ENCODE data around the gene STEAP3. TPM values are rescaled to one million over a fixed set of nuclear protein-coding genes. Genes with fewer than 3 reads are reported as not detected.

The STEAP3 gene, protein sequence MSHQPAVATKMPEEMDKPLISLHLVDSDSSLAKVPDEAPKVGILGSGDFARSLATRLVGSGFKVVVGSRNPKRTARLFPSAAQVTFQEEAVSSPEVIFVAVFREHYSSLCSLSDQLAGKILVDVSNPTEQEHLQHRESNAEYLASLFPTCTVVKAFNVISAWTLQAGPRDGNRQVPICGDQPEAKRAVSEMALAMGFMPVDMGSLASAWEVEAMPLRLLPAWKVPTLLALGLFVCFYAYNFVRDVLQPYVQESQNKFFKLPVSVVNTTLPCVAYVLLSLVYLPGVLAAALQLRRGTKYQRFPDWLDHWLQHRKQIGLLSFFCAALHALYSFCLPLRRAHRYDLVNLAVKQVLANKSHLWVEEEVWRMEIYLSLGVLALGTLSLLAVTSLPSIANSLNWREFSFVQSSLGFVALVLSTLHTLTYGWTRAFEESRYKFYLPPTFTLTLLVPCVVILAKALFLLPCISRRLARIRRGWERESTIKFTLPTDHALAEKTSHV
- 1 to 10 TPM; 1.4 to 1.9 (median 1.7) TPM for polyA plus RNA-seq (ENCODE audit: insufficient read length in 4 of 4)

DNA sequence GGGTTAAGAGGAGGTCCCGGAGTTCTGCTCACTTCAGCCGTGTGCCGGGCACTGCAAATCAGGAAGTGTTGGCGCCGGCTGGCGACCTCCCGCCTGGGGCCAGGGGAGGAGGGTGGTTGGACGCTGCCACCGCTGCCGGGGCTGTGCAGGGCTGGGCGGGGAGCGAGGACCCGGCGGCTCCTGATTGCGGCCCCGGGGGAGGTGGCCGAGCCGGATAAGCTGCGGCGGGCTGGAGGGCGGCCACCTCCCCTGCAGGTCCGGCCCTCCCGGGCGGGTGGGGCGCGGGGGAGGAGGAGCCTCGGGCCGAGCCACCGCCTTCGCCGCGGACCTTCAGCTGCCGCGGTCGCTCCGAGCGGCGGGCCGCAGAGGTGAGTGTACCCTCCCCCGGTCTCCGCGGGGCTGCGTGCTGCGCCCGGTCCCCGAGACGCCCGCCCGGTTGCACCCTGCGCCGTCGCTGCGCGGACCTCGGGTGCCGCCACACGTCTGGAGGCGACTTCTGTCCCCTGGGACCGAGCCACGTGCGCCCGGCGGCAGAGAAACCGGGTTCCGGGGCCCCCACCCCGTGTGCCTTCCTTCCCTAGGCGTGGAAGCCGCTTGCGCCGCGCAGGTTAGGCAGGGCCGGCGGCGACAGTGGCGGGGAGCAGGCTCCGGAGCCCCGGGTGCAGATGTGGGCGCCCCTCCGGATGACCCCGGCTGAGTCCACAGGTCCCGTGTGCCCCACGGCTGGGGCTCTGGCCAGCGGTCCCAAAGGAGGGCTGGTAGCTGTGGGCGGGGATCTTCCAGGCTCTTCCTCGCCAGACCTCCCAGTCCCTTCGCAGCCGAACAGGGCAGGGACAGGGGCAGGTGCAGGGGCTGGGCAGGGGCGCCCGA lies at the start of gene STEAP3:
Gene STEAP3, plus strand, starts transcription at position 314 of the 870 bp plus-strand sequence. CDS start 7,179 bp downstream, outside the sequence.
- peak in 3 of 4 donors; percentile 25 to 38 (median 27) for DNase-seq (ENCODE audit: low read depth in 4 of 4, low spot score in 3 of 4)

DNA sequence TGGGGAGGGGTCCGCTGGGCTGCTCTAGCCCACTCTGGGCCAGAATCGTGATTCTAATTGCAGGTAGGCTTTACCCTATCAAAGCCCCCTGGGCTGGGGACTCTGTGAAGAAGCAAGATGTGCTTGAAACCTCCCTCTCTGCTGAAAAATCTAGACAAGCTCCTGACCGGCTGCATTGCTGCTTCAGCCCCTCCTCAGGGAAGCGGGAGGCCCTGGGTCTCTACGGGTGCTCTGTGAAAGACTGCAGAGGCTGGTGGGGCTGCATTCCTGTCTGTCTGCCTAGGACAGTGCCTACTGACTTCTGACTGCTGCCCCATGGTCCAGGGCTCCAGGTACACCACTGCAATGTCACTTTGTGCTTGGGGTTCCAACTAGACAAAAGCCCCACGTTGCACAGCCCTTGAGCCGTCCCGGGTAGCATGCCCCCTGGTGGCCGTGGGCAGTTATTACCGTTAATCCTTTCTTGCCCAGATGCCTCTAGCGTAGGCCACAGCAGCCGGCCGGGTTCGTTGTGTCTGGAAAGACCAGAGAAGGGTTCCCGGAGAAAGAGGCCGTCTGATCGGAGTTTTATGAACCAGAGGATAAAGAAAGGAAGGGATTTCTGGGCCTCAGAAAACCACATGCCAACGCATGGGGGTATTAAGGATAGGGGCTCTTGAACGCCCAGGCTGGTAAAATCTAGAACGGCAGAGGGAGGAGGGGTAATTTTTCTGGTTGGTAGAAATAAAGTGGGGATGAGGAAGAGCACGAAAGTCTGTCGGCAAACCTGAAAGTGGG lies 49.2 kb upstream of the STEAP3 start:
- no peak for DNase-seq (ENCODE audit: low read depth in 4 of 4, low spot score in 3 of 4)

DNA sequence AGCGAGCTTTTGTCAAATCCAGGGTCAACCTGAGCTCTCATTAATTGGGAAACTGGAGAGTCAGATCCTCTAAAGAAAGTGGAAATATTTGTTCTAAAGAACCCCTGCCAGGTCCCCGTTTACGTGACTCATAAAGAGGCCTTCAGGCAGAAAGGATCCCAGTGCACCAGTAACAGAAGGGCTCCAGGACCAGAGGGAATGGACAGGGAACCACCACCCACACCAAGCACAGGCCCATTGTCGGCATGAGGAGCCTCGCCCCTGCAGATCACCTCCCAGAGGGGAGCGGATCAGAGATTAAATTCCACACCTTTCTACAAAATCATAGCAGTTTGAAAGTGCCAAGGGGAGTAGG lies 48.7 kb upstream of the STEAP3 start:
- no peak for DNase-seq (ENCODE audit: low read depth in 4 of 4, low spot score in 3 of 4)

DNA sequence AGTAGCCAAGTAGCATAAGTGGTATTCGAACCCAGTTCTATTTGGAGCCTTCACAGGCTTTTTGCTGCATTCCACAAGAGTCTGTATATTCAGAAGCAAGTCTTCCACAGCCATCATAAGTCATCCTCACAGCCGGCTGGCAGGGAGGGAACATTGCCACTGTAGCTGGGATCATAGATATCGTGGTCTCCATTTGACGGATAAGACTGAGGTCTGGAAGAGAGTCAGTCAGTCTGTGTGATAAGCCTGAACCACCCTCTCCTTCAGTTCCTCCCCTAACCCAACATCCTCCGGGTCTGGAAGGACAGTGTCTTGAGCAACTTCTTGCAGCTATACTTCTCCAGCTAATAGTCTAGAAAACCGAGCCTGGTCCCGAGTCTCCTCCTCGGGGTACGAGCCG lies 48.1 kb upstream of the STEAP3 start:
- DNase-seq (ENCODE audit: low read depth in 4 of 4, low spot score in 3 of 4): no peak

DNA sequence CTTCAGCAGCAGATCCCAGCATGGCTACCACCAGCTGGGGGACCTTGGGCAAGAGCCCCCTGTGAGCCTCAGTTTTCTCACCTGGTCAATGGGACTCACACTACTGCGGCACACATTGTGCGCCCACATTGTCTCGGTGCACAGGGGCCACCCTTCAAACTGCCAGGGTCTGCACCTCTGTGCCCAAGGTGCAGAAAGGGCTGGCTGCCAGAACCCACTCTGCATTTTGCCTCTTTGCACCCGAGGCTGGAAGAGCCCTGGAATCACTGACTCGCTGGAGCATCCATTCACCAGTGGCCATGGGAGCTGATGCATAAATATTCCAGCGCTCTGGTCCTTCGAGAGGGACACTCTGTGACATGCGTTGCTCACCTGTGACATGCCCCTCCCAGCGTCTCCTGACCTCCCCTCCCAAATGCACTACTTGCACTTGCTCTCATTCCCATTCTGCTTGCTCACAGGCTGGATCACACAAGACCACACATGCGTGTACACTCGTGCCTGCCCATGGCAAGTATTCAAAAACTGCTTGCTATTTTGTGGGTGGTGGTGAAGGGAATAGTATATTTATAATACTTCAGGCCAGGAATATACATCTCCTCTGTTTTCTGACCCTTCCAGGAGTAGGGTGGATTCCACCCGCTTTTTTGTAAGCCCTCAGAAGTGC lies 46.3 kb upstream of the STEAP3 start:
- DNase-seq (ENCODE audit: low read depth in 4 of 4, low spot score in 3 of 4): no peak

DNA sequence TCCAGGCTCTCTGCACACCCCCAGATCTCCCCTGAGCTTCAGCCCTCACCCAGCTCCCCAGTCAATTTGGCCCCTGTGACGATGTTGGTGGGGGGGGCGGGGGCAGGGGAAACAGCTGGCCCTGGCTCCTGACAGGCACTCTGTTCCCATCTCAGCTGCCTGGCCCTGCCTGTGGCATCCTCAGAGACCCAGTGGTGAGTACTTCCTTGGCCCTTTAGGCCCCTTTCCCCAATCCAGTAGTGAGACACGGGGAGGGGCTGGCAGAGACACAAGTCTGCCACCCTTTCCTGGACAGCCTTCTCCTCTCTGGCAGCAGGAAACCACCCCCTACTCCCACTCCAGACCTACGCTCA lies 45.8 kb upstream of the STEAP3 start:
- DNase-seq (ENCODE audit: low read depth in 4 of 4, low spot score in 3 of 4): no peak

DNA sequence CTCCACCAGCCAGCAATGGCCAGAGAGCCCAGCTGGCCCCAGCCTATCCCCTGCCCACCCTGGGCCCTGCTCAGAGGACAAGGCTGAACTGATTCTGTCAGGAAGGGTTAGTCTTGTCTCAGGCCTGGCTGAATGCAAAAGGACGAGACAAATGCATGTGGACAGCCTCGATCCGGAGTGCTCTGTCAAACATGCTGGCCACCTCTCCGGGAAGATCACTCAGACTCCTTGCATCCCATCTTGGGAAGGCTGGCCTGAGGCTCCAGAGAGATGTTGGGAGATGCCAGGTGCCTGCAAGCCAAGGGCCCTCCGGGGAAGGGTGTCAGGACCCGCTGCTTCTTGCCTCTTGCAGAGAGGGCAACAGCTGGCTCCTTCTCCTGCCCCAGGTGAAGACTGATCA lies 44.9 kb upstream of the STEAP3 start:
- no peak for DNase-seq (ENCODE audit: low read depth in 4 of 4, low spot score in 3 of 4)

DNA sequence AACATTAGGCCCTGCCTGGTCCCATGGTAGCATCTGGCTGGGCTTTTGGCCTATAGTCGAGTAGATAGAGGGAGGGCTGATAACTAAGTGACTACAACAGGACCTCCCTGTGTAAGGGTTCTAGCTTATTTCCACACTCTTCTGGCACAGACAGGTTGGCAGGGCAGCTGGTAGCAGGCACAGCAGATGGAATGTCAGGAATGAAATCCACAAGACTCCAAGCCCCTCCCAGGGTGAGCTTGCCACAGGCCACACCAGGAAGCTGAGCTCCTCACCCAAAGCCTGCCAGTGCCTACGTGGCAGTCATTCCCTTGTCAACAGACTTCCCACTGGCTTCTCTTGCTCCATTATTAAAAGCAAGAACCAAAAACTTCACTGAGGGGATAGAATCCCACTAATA lies 44.4 kb upstream of the STEAP3 start:
- no peak for DNase-seq (ENCODE audit: low read depth in 4 of 4, low spot score in 3 of 4)

DNA sequence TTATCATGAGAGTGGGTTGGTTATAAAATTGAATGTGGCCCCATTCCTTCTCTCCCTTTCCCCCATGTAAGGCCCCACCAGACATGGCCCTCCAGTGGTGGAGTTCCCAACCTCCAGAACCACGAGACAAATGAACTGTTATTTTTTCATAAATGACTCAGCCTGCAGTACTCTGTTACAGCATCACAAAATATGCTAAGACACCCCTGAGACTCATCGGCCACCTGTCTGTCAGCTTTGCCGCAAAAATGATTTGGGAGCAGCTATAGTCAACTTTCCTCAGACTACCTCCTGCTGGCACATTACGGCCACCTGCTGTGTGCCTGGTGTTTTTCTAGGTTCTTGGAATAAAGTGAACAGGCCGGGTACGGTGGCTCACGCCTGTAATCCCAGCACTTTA lies 43.6 kb upstream of the STEAP3 start:
- no peak for DNase-seq (ENCODE audit: low read depth in 4 of 4, low spot score in 3 of 4)

DNA sequence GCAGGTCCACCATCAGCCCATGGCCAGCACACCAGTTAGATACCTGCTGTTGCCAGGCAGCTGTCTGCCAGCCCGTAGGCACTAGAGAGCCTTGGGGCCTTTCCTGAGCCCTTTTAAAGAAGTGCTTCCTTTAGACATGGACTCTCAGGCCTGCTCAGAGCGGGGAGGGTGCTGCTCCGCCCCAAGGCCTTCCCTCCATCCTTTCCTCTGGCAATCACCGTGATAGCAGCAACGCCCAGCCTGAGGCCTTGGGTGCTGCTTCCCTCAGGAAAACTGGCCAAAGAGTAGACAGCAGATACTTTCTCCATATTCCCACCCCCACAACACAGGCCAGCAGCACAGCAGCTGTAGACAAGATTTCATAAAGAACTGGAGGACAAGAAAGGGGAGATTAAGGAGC lies 42.7 kb upstream of the STEAP3 start:
- DNase-seq (ENCODE audit: low read depth in 4 of 4, low spot score in 3 of 4): no peak

DNA sequence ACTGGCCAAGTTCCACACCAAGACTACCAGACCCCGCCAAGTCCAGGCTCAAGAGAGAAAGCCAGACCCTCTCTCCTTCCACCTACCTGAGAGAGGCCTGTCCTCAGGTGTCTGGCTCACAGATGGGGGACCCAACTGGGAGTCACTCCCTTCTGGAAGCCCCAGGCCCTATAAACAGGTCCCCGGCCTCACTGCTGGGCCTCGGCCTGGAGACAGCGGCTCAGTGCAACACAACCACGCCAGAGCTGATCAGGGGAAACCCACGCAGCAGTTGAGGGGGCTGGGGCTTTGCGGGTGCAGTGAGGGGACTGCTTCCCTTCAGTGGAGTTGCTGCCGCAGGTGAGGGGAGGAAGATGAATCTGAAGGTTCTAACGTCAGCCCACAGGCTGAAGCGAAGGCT lies 42.2 kb upstream of the STEAP3 start:
- DNase-seq (ENCODE audit: low read depth in 4 of 4, low spot score in 3 of 4): no peak

DNA sequence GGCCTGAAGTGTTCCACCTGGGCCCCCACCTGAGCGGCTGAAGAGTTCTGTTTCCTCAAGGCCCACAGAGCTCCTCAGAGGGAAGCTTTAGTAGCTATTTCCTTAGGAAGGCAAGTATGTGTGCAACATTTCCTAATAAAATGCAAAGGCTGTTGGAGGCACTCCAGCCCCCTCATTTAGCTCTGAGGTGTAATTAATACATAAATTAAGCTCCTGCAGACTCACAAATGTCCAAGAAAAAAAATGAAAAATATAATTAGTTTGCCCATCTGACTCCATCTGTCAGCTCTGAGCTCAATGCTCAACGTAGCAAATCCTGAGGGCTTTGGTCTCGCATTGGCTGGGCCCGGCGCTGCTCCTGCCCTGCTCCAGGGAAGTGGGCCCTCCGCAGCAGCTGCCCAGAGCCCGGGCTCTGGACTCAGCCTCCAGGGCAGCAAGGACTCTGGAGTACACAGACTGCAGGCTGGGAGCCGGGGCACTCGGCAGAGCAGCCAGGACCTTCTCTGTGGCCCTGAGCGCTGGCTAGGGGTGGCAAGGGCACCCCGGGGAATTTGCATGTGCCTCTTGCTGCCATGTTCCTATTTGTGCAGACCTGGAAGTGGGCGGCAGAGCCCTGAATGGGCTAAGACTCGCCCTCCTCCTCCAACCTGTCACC lies 41.7 kb upstream of the STEAP3 start:
- DNase-seq (ENCODE audit: low read depth in 4 of 4, low spot score in 3 of 4): no peak

DNA sequence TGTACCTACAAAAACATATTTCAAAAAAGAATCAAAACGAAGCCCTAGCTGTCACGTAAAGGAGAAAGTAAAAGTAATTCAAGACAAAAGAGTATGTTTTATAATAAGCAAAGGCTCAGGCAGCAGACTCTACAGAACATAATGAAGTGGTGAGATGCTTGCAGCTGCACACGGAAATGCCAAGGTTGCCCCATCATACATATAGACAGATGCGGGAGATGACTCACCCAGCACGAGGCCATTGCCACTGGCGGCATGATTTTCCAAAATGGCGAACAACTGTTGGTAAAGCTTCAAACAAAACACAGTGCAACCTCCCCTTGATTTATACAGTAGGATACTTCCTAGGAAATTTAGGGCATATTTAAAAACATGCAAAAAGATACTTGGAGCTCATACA lies 39.1 kb upstream of the STEAP3 start:
- DNase-seq (ENCODE audit: low read depth in 4 of 4, low spot score in 3 of 4): no peak

DNA sequence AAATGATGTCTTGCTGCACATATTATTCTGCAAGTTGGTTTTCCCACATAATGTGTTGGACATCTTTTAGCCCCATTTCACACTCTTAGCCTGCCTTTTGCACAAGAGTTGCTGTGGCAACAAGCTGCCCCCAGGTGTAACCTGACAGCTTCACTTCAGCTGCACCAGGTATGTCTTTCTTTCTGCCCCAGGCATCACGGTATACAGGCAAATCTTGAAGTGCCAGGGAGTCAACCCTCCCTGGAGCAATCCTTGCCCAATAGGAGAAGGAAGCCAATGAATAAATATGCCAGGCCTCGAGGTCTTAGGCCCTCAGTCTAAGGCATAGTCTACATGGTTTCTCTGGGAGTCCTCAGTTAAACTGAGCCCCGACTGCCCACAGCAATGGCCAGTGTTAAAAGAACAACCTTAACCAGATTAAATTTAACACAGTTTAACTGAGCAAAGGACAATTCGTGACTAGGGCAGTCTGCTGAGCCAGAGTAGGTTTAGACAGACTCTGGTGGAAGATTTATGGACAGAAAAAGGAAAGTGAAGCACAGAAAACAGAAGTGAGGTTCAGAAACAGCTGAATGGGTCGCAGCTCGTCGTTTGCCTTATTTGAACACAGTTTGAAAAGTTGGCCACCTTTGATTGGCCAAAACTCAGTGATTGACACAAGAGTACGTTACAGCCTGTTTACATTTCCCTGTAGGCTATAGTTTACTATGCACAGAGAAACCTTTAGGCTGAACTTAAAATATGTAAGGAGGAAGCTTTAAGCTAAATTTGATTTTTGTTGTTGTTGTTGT lies 33.1 kb upstream of the STEAP3 start:
- no peak for DNase-seq (ENCODE audit: low read depth in 4 of 4, low spot score in 3 of 4)

DNA sequence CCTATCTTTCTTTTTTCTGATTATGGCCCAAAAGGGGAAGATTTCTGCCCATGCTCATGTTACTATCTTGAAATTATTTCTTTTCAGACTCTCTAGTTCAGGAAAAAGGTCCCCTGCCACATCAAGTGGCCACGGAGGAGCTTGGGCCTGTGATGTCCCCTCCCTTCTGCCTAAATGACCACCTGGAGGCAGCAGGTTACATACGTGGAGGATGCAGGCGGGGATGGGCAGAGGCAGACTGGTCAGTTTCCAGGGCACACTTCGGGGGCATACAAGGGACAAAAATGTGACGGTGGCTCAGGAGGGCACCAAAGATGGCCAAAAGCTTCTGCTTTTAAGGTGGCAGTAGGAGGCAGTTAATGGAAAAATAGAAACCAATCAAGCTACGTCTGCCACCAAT lies 30.7 kb upstream of the STEAP3 start:
- DNase-seq (ENCODE audit: low read depth in 4 of 4, low spot score in 3 of 4): no peak

DNA sequence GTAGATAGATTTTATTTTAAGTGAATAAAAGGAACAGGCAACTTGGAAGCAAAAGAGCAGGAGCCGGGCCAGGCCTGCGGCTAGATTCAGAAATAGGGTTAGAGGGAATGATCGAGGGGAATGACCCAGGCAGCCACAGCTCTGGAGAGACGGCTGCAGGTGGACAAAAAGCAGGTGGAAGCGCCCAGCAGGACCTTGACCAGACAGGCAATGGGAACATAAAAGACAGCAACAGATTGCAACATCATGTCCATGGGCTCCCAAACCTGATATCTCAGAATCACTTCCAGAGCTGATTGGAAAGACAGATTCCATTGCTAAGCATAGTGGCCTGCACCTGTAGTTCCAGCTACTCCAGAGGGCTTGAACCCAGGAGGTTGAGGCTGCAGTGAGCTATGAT lies 28.6 kb upstream of the STEAP3 start:
- DNase-seq (ENCODE audit: low read depth in 4 of 4, low spot score in 3 of 4): no peak

DNA sequence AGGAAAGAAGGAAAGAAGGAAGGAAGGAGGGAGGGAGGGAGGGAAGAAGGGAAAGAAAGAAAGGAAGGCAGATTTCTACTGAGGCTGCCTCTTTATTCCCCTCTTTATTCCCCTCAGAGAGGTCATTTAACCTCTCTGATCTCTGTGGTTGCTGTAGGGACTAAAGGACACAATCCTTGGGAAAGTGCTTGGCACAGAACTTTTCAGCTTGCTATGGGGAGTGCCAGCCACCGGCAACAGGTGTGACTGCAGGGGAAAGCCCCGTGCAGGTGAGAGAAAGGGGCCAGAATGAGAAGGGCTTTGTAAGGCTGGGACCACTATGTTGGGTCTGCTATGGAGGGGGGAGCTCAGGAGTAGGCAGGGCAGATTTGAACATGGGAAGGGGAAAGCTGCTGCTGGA lies 27.7 kb upstream of the STEAP3 start:
- no peak for DNase-seq (ENCODE audit: low read depth in 4 of 4, low spot score in 3 of 4)

DNA sequence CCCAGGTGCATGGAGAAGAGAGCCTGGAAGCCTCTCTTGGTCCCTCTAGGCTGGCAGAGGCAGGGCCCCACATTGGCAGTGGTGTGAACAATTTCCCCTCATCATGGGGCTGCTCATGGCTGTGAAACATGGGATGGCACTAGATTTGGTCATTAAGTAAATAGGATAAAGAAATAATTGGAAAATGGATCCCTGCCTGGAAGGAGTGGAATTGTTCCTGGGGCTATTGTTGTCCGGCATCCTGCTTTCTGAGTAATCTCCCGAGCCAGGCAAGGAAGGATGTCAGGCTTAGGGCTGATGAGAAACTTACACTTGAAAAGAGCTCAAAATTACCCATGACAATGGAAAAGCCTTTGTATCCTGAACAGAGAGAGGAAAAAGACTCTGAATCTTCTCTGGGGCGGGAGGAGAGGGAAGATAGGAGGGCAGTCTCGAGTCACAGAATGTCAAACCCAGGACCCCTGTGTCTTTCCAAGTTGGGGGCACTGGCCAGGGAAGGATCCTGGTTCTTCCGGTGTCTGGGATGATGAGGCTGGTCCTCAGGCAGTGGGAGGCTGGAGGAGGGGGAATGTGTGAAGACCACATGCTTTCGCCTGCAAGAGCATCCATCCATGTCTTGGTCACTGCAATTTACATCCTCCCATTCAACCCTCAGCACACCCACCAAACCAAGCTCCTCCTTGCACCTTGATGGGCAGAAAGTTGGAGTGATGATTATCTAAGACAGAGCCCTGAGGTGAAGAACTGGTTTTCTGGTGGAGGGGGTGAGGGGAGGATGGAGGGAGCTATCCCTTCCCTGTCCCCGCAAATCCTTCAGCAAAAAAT lies 27.1 kb upstream of the STEAP3 start:
- DNase-seq (ENCODE audit: low read depth in 4 of 4, low spot score in 3 of 4): no peak

DNA sequence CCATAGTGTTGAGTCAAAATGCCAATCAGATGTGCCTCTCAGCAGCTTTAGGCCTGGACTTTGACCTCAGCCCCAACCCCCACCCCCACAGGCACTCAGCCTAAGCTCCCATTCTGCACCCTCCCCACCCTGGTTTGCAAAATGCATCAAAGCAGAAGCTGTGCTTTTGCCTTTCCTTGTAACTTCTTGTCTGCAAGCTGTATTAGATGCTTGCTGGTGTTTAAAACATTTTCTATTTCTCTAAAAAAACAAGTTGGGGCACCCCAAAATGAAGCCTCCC lies 26.6 kb upstream of the STEAP3 start:
- DNase-seq (ENCODE audit: low read depth in 4 of 4, low spot score in 3 of 4): no peak
